HepG2 (cell line): ENCODE measurements around the gene CCDC197. TPM values are rescaled to one million over a fixed set of nuclear protein-coding genes. Genes with fewer than 3 reads are reported as not detected.

Experiments used
- ARID4A ChIP-seq: sonication (generic); formaldehyde crosslinking; IDR thresholded peaks from 2 replicates; pipeline ENCODE4 v1.5.0; 2020; ENCODE audit warnings: mild to moderate bottlenecking, missing genetic modification reagents, borderline replicate concordance
- CBFB ChIP-seq: sonication (generic); formaldehyde crosslinking; IDR thresholded peaks from 2 replicates; pipeline ENCODE4 v1.4.0; 2020; ENCODE audit warnings: missing genetic modification reagents
- CREB3 ChIP-seq: sonication (generic); formaldehyde crosslinking; IDR thresholded peaks from 2 replicates; pipeline ENCODE4 v1.5.0; 2020; ENCODE audit warnings: missing genetic modification reagents
- CTCF ChIP-seq: sonication (generic); formaldehyde crosslinking; IDR thresholded peaks from 2 replicates; pipeline ENCODE4 v1.5.0; 2020; ENCODE audit warnings: mild to moderate bottlenecking, missing genetic modification reagents, moderate library complexity
- FOXC1 ChIP-seq: sonication (generic); formaldehyde crosslinking; IDR thresholded peaks from 2 replicates; pipeline ENCODE4 v1.8.0; 2022; ENCODE audit warnings: mild to moderate bottlenecking, missing genetic modification reagents, borderline replicate concordance
- GATAD2A ChIP-seq: IDR thresholded peaks from 2 replicates; pipeline ENCODE4 v1.6.1; 2016
- GZF1 ChIP-seq: sonication (generic); formaldehyde crosslinking; IDR thresholded peaks from 2 replicates; pipeline ENCODE4 v1.5.1; 2020; ENCODE audit warnings: mild to moderate bottlenecking, missing genetic modification reagents
- HOXA3 ChIP-seq: sonication (generic); formaldehyde crosslinking; IDR thresholded peaks from 2 replicates; pipeline ENCODE4 v1.5.0; 2020; ENCODE audit warnings: missing genetic modification reagents
- IRF1 ChIP-seq: sonication (generic); formaldehyde crosslinking; IDR thresholded peaks from 2 replicates; pipeline ENCODE4 v1.4.0; 2020; ENCODE audit warnings: low read depth, mild to moderate bottlenecking, missing genetic modification reagents
- JUNB ChIP-seq: sonication (generic); formaldehyde crosslinking; IDR thresholded peaks from 2 replicates; pipeline ENCODE4 v1.8.0; 2022; ENCODE audit warnings: missing genetic modification reagents, mild to moderate bottlenecking, borderline replicate concordance
- KAT7 ChIP-seq: IDR thresholded peaks from 2 replicates; pipeline ENCODE4 v1.6.1; 2018; ENCODE audit warnings: borderline replicate concordance, missing compliant biosample characterization
- MEIS1 ChIP-seq: sonication (generic); formaldehyde crosslinking; IDR thresholded peaks from 2 replicates; pipeline ENCODE4 v1.9.0; 2021; ENCODE audit warnings: mild to moderate bottlenecking, missing genetic modification reagents, moderate library complexity, borderline replicate concordance
- PHF8 ChIP-seq: sonication (generic); formaldehyde crosslinking; IDR thresholded peaks from 2 replicates; pipeline ENCODE4 v1.5.0; 2020; ENCODE audit warnings: missing genetic modification reagents
- REPIN1 ChIP-seq: sonication (generic); formaldehyde crosslinking; IDR thresholded peaks from 2 replicates; pipeline ENCODE4 v1.8.0; 2022; ENCODE audit warnings: missing genetic modification reagents, low read depth, mild to moderate bottlenecking, borderline replicate concordance
- SMAD3 ChIP-seq: sonication (generic); formaldehyde crosslinking; IDR thresholded peaks from 2 replicates; pipeline ENCODE4 v1.4.0; 2020; ENCODE audit warnings: missing genetic modification reagents
- SOX5 ChIP-seq: IDR thresholded peaks from 2 replicates; pipeline ENCODE4 v1.6.1; 2016; ENCODE audit warnings: borderline replicate concordance
- TOE1 ChIP-seq: sonication (generic); formaldehyde crosslinking; IDR thresholded peaks from 2 replicates; pipeline ENCODE4 v1.4.0; 2020; ENCODE audit warnings: mild to moderate bottlenecking, missing genetic modification reagents
- XRCC5 ChIP-seq: fragments of 200-400 bp; formaldehyde crosslinking; optimal IDR thresholded peaks from 2 replicates; pipeline ENCODE3; 2017; ENCODE audit warnings: mild to moderate bottlenecking, low read length
- YEATS2 ChIP-seq: sonication (generic); formaldehyde crosslinking; IDR thresholded peaks from 2 replicates; pipeline ENCODE4 v1.4.0; 2020; ENCODE audit warnings: missing genetic modification reagents, borderline replicate concordance
- ZBTB20 ChIP-seq: sonication (generic); formaldehyde crosslinking; IDR thresholded peaks from 2 replicates; pipeline ENCODE4 v1.8.1; 2023; ENCODE audit warnings: missing genetic modification reagents, low read depth, mild to moderate bottlenecking, borderline replicate concordance
- ZFX ChIP-seq: sonication (generic); formaldehyde crosslinking; IDR thresholded peaks from 2 replicates; pipeline ENCODE4 v1.4.0; 2020; ENCODE audit warnings: mild to moderate bottlenecking, low read depth, missing genetic modification reagents, moderate library complexity
- ZNF33B ChIP-seq: sonication (generic); formaldehyde crosslinking; IDR thresholded peaks from 2 replicates; pipeline ENCODE4 v1.5.1; 2020; ENCODE audit warnings: mild to moderate bottlenecking, missing genetic modification reagents
- ZNF546 ChIP-seq: sonication (generic); formaldehyde crosslinking; conservative IDR thresholded peaks from 2 replicates; pipeline ENCODE4 v1.8.1; 2023; ENCODE audit warnings: mild to moderate bottlenecking, missing genetic modification reagents
- ZZZ3 ChIP-seq: sonication (generic); formaldehyde crosslinking; IDR thresholded peaks from 2 replicates; pipeline ENCODE4 v1.4.0; 2020; ENCODE audit warnings: missing genetic modification reagents, mild to moderate bottlenecking, borderline replicate concordance
- polyA plus RNA-seq, 8 experiments: library from polyadenylated mRNA; depleted of rRNA in 3 of 8; stranded (reverse) in 7 of 8; unstranded in 1 of 8; fragments of >200 nt; fragmentation: Illumina TruSeq in 4 of 8; extraction: Trizol in 4 of 8; gene quantifications; 2 replicates each; pipeline versions ENCODE4 v1.2.1 to v1.2.3, GENCODE V29; 2011 to 2016; ENCODE audit warnings: low read depth in 4 of 8, missing spikeins in 1 of 8, mixed read lengths in 1 of 8; ENCODE audit not compliant: insufficient read depth in 1 of 8
- total RNA-seq, 5 experiments: library from RNA; depleted of rRNA; stranded (reverse); fragments of >200 nt; fragmentation: Illumina TruSeq; extraction: Trizol; gene quantifications; 2 replicates each; pipeline ENCODE4 v1.2.3, GENCODE V29; 2016; ENCODE audit warnings: low read depth in 1 of 5

Gene CCDC197
- total and polyA plus RNA-seq, 2 of the 13 experiments (the other 11 are each of a cell fraction or from before 2014, with no cell fraction given) = 0.11 to 0.13 TPM

- TF ChIP-seq CBFB (CRISPR knock-in tag) = peak; percentile 74; the same call in 1 of the 2 replicates
- TF ChIP-seq HOXA3 (CRISPR knock-in tag) = no peak
- TF ChIP-seq JUNB (CRISPR knock-in tag) = peak; percentile 44; the same call in 1 of the 2 replicates
- TF ChIP-seq TOE1 (CRISPR knock-in tag) = no peak
- no peak for TF ChIP-seq KAT7 (CRISPR knock-in tag)
- TF ChIP-seq YEATS2 (CRISPR knock-in tag) = peak; percentile 41; the same call in 1 of the 2 replicates
- no peak for TF ChIP-seq CREB3 (CRISPR knock-in tag)
- TF ChIP-seq REPIN1 (CRISPR knock-in tag) = peak; percentile 80; the same call in 1 of the 2 replicates
- 0 out of 2 replicates have a peak, but pooled peaks have one; percentile 39 for TF ChIP-seq FOXC1 (CRISPR knock-in tag)
- TF ChIP-seq GZF1 (CRISPR knock-in tag) = peak; percentile 37; the same call in 1 of the 2 replicates
- 0 out of 2 replicates have a peak, but pooled peaks have one; percentile 31 for TF ChIP-seq SMAD3
- TF ChIP-seq SOX5 (CRISPR knock-in tag) = peak; percentile 27; the same call in 1 of the 2 replicates
- TF ChIP-seq GATAD2A (CRISPR knock-in tag) = peak; percentile 46; the same call in 1 of the 2 replicates
- peak; percentile 31; the same call in 1 of the 2 replicates for TF ChIP-seq ZFX
- no peak for TF ChIP-seq MEIS1 (CRISPR knock-in tag)
- no peak for TF ChIP-seq PHF8 (CRISPR knock-in tag)
- TF ChIP-seq ZBTB20 (CRISPR knock-in tag) = no peak
- TF ChIP-seq ZNF546 (CRISPR knock-in tag) = no peak
- peak; percentile 23; the same call in 1 of the 2 replicates for TF ChIP-seq ARID4A (CRISPR knock-in tag)
- no peak for TF ChIP-seq ZZZ3 (CRISPR knock-in tag)
- TF ChIP-seq IRF1 (CRISPR knock-in tag) = no peak
- TF ChIP-seq CTCF = peak; percentile 85
- no peak for TF ChIP-seq ZNF33B (CRISPR knock-in tag)
- TF ChIP-seq XRCC5 = peak; percentile 80
Measured at GRCh38 chr14:93984987-93985410, 12.1 kb upstream of the CCDC197 start (continued).
